Measurements from ENCODE around the gene GRAMD1B. TPM values are rescaled to one million over a fixed set of nuclear protein-coding genes. Genes with fewer than 3 reads are reported as not detected.

GRAMD1B gene
- total RNA-seq, 2 donors from 2014 or later = 0.66 to 3.4 TPM

DNA sequence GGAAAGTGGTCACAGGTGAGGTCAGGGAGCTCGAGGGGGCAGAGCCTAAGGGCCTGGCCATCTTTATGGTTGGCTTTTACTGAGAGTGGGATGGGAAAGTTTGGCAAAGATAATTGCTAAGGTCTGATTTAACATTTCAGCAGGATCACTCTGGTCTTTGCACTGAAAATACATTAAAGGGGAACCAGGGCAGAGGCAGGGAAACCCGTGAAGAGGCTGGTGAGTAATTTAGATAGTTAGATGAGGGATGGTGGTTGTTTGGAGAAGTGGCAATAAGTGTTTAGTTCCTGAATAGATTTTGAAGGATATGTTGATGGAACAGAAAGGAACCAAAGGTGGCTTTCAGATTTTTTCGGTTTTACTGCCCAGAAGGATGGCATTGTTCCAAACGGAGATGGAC lies 173.6 kb downstream of the GRAMD1B start:
- no peak for ATAC-seq

GRCh38 chr11:123607781-123608180 lies 177.7 kb downstream of the GRAMD1B start:
- H3K9me3 ChIP-seq = no peaks in the 10 kb centered on the region
- H3K36me3 ChIP-seq (replicated peaks in 1 of 2; ENCODE audit: insufficient read depth in 1 of 2, low read depth in 2 of 2) = no peaks in the 10 kb centered on the region
- no peaks in the 10 kb centered on the region for H3K4me1 ChIP-seq
- no peaks in the 10 kb centered on the region for H3K27me3 ChIP-seq
- DNase-seq = no peak
- no peak overlapping the region for H3K27ac ChIP-seq
- TF ChIP-seq POLR2A (IDR thresholded peaks at IDR 0.05) (no peak), CTCF (IDR thresholded peaks at IDR 0.05) (no peak)
- intact Hi-C loops (cut with DNase I) = no loop called here
- H3K4me3 ChIP-seq = no peak overlapping the region
- 50 to 73% methylated on average over 1 of the region's 1 CpG for WGBS, 2 donors
- no peak for ATAC-seq

More for the DNA sequence above, 173.6 kb downstream of the GRAMD1B start:
- no peaks in the 10 kb centered on the region for H3K36me3 ChIP-seq (replicated peaks in 1 of 2; ENCODE audit: insufficient read depth in 1 of 2, low read depth in 2 of 2)
- no peaks in the 10 kb centered on the region for H3K9me3 ChIP-seq
- H3K27me3 ChIP-seq = no peaks in the 10 kb centered on the region
- intact Hi-C loops (cut with DNase I) = no loop called here
- no peak overlapping the region for H3K27ac ChIP-seq
- no peak for DNase-seq
- WGBS, 2 donors = 80% methylated on average over 4 of the region's 4 CpGs
- no peak overlapping the region for H3K4me3 ChIP-seq
- H3K4me1 ChIP-seq = no peaks in the 10 kb centered on the region
- TF ChIP-seq CTCF (IDR thresholded peaks at IDR 0.05) (no peak), POLR2A (IDR thresholded peaks at IDR 0.05) (no peak)

GRCh38 chr11:123608371-123608770 lies 178.3 kb downstream of the GRAMD1B start:
- intact Hi-C loops (cut with DNase I) = no loop called here
- no peaks in the 10 kb centered on the region for H3K9me3 ChIP-seq
- no peaks in the 10 kb centered on the region for H3K4me1 ChIP-seq
- ATAC-seq (no peak), DNase-seq (no peak)
- H3K27ac ChIP-seq = no peak overlapping the region
- H3K36me3 ChIP-seq (replicated peaks in 1 of 2; ENCODE audit: insufficient read depth in 1 of 2, low read depth in 2 of 2) = no peaks in the 10 kb centered on the region
- 81 to 82% methylated on average over 9 of the region's 9 CpGs for WGBS, 2 donors
- no peaks in the 10 kb centered on the region for H3K27me3 ChIP-seq
- no peak for TF ChIP-seq POLR2A (IDR thresholded peaks at IDR 0.05)
- TF ChIP-seq CTCF (IDR thresholded peaks at IDR 0.05) = no peak
- H3K4me3 ChIP-seq = no peak overlapping the region

- no peaks in the 10 kb centered on the region for H3K4me1 ChIP-seq
- no peaks in the 10 kb centered on the region for H3K36me3 ChIP-seq (replicated peaks in 1 of 2; ENCODE audit: insufficient read depth in 1 of 2, low read depth in 2 of 2)
- no peaks in the 10 kb centered on the region for H3K9me3 ChIP-seq
- DNase-seq (no peak), ATAC-seq (no peak)
- no peak overlapping the region for H3K4me3 ChIP-seq
- intact Hi-C loops (cut with DNase I) = no loop called here
- H3K27me3 ChIP-seq = no peaks in the 10 kb centered on the region
- H3K27ac ChIP-seq = no peak overlapping the region
- 72 to 76% methylated on average over 7 to 8 of the region's 8 CpGs for WGBS, 2 donors
- TF ChIP-seq CTCF (IDR thresholded peaks at IDR 0.05) (no peak), POLR2A (IDR thresholded peaks at IDR 0.05) (no peak)
These were observed 178.9 kb downstream of the GRAMD1B start for GRCh38 chr11:123608945-123609344.

- no peaks in the 10 kb centered on the region for H3K36me3 ChIP-seq (replicated peaks in 1 of 2; ENCODE audit: insufficient read depth in 1 of 2, low read depth in 2 of 2)
- H3K4me3 ChIP-seq = no peak overlapping the region
- ATAC-seq = no peak
- WGBS, 2 donors = 84 to 89% methylated on average over 4 of the region's 4 CpGs
- no peak overlapping the region for H3K27ac ChIP-seq
- DNase-seq = no peak
- H3K9me3 ChIP-seq = no peaks in the 10 kb centered on the region
- no peak for TF ChIP-seq POLR2A (IDR thresholded peaks at IDR 0.05)
- H3K4me1 ChIP-seq = no peaks in the 10 kb centered on the region
- no peaks in the 10 kb centered on the region for H3K27me3 ChIP-seq
- intact Hi-C loops (cut with DNase I) = no loop called here
These were observed 181.6 kb downstream of the GRAMD1B start for GRCh38 chr11:123611698-123612097.
